NCI-H226 (cell line): Measurements from ENCODE around the gene BOC.

ENCODE experiments used
- DNase-seq: peaks from one replicate; pipeline ENCODE4 v3.0.0-alpha.2; 2015

BOC gene

DNA sequence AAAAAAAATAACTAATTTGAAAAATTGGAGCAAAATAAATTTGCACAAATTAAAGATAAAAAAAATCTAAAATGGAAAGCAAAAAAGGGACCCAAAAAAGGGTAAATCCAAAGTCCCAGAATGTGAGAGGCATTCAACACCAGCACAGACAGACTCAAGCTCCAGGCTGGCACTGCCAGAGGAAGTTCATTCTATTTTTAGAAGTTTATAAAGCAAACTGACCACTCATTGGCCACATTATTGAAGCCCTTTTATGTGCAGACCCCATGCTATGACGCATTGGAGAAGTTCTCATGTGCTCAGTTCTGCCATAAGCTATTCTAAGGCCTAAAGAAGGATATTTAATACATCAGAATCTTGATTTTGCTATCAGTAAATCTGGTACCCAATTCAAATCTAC lies 17.6 kb upstream of the BOC start:
- no peak for DNase-seq

- no peak for DNase-seq
Measured at GRCh38 chr3:113194823-113195401, 16.4 kb upstream of the BOC start.

DNA sequence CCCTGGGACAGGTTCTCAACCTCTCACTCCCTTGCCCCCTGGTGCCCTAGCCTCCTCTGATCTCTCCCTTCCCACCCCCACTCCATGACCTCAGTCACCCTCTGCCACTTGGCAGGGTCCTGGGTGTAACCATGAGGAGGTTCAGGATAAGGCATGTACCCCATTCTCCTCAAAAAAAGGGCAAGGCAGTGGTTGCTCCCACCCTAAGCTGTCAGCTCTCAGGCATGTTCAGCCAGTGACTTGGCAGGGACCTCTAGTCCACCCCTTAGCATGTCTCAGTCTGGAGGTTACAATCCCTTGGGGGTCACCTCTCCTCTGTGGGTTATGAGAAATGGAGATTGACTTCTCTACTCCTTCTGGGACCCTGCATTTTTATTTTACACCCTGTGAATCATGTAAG lies 11.0 kb upstream of the BOC start:
- DNase-seq = no peak

GRCh38 chr3:113200946-113201345 lies 10.4 kb upstream of the BOC start:
- no peak for DNase-seq

- no peak for DNase-seq
Measured at GRCh38 chr3:113204371-113204770, 7.0 kb upstream of the BOC start.

DNA sequence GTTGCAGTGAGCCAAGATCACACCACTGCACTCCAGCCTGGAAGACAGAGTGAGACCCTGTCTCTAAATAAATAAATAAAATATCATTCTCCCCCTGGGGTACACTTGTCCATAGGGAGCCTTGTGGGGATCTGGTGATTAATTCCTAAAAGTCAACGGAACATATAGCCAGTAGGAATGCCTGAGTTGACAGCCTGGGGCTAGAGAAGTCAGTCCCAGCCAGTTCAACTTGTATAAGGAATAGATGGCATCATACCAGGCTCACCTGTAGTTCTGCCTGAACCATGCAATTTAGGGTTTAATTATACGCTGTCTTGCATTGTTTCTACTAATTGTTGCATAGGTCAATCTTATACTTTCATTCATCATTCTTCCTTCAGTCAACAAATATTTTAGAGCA lies 5.9 kb upstream of the BOC start:
- DNase-seq = no peak

GRCh38 chr3:113210604-113211329 lies 590 bp upstream of the BOC start:
- DNase-seq = no peak

DNA sequence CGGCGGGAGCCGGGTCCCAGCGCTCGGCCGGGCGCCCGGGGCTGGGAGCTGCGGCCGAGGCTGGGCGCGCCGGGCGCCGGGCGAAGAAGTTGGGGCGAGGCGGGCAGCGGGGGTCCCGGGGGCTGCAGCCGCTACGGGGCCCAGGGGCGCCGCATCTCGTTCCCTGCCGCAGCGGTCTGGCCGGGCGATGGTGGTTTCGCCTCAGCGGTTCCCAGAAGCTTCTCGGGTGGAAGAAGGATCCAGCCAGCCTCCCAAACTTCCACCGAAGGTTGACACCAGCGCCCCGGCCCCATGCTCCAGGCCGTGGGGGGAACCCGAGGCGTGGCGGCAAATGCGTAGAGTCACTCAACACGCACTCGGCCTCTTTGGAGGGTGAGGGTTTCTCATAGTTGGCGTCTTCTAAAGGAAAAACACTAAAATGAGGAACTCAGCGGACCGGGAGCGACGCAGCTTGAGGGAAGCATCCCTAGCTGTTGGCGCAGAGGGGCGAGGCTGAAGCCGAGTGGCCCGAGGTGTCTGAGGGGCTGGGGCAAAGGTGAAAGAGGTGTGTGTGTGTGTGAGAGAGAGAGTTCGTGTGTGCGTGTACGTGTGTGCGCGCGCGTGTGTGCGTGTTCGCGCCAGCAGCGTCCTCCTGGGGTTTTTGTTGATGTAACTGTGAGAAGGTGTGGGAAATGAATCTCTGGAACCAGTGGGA lies 940 bp downstream of the BOC start:
- no peak for DNase-seq

- no peak for DNase-seq
Measured at GRCh38 chr3:113212844-113213375, 1.6 kb downstream of the BOC start.

GRCh38 chr3:113213896-113214587 lies 2.7 kb downstream of the BOC start:
- DNase-seq = no peak

DNA sequence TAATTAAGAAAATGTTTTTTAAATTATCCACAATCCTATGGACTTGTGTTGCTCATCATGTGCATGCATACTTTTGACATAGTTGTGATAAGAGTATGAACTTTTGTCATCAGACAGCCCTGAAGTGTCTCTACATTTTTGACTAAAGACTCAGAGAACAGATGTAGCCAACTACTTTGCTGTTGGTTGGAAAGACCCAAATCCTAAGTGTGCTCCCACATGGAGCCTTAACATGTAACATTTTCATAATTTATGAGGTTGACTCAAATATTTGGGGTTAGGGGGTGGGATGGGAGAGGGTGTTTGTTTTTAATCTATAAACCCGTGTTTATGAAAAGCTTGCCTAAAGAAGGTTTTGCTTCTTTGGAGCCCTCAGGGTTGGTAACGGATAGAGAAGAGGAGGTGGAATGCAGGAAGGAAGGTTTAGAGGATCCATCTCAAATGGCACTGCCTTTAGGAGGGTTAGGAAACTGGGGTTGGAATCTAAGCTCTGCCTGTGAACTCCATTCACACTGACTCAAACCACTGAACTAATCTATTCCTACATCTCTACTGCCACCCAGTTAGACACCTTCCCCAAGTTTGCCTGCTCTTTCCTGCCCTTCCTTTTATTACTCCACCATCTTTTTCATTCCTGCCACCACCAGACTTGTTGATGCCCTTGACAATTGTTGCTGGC lies 3.7 kb downstream of the BOC start:
- peak; percentile 16 for DNase-seq

DNA sequence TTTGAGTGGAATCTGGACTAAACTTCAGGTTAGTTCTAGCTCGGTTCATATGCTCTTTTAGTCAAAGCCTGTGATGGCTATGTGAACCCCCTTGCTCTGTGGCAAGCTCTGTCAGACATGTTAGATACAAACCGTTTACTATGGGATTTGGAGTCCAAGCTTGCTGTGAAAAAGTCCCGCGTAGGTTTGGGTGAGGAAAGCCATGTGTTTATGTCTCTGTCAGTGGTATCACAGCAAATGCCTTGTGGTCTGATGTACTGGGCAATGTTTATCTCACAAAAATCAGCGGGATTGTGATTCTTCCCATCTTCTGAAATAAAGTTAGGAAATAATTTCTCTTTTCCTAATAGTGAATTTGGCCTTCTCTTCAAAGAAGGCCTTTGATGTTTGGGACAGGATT lies 5.0 kb downstream of the BOC start:
- no peak for DNase-seq

DNA sequence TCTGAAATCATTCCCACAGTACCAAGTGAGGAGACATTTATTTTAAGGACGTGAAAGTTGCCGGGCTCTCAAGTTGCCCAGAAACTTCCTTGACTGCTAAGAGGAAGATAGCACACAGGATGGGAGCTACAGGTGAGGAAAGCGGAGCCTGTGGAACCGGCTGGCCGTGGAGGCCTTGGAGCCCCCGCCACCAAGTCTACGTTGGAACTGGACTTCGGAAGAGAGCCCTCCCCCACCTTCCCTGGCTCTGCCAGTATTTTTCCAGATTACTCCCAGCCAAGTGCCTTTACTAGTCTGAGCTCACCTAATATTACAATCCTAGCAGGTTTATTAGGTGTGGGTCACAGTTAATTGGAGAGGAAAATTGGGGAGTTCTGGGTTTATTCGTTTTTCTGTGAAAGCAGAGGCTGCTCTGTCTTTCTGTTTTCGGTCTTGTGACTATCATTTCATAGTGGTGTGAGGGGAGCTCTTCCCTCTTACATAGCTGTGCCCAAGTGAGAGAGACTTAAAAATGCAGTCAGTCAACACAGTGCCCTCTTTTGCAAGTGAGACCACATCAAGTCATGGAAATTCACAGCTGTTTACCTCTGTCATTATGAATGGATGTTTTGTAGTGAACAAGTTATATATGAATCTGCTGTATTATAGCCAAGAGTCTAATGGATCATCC lies 6.8 kb downstream of the BOC start:
- DNase-seq = no peak

DNA sequence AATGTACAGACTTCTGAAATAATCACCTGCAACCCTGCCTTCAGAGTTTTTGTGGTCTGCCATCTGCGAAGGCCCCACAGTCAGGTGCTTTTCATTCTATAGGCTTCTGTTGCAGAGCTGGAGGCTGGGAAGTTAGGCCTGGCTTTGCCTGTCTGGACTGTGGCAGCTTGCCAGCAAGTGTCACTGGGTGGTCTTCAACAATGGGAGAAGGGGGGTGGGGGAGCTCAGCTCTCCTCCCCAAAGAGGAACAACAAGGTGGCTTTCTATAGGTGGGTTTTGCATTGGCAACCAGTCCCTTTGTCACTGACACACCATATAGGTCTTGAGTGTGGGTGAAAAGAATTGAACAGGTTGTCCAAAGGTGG lies 7.3 kb downstream of the BOC start:
- no peak for DNase-seq

DNA sequence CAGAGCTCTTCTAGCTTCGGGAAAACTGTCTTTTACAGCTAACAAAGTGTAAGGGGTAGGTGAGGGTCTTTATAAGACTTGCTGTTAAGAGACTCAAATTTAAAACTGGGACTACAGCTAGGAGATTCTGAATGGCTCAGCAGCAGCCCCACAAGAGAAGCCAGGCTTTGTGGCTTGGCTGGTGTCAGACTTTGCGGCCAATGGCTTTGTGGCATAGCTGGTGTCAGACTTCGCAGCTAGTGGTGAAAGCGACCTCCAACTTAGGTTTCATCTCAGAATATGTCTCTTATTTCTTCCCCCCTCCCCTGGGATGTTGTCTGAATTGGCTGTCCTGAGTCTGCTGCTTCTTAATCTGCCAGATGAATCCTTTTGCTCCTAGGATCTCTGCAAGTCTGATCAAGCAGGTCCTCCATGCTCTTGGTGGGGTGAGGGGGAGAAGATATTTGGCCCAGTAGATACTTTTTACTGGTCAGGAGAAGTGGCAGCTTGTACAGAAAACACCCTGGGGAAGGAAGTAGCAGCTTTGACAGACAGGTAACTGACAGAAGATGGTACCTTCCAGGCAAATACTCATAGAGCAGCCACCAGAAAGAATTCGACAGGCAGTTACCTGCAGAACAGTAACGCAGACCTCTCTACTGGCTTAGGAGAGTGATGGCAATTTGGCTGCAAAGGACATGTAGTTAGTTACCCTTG lies 8.4 kb downstream of the BOC start:
- no peak for DNase-seq

DNA sequence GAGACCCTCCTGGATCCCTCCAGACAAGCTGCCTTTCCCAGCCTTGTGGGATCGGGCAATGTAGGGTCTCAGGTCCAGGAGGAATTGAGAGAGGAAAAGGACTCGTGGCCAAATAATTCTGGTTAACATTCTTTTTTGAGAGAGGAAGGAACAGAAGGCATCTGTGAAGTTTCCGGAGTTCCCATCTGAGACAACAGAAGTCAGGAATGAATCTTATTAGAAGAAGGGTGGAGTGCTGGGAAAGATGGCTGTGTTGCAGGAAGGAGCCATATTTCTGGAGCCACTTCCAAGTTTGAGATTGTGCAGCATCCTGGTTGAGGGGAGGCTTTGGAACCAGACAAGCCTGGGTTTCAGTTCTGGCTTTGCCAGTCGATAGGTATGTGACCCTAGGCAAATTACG lies 9.4 kb downstream of the BOC start:
- DNase-seq = no peak

DNA sequence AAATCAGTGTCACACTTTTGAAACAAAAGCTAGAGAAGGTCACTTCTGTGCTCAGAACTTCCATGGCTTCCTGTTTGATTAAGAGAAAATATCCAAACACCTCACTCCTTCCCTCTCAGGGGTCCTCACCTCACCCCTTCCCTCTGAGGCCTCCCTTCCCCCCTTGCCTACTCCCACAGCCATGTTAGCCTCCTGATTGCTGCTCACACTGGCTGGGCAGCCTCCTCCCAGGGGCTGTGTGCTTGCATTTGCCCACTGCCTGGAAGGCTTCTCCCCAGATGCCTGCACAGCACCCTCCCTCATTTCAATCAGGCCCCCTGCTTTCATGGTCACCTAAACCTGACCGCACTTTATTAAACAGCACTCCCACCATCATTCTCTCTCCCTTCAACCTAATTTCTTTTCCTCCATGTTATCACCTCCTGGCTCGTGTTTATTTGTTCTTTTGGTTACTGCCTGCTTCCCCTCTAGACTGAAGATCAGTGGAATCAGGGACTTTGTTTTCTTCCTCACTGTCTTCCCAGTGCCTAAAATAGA lies 10.4 kb downstream of the BOC start:
- DNase-seq = no peak

GRCh38 chr3:113222451-113223086 lies 11.2 kb downstream of the BOC start:
- no peak for DNase-seq

DNA sequence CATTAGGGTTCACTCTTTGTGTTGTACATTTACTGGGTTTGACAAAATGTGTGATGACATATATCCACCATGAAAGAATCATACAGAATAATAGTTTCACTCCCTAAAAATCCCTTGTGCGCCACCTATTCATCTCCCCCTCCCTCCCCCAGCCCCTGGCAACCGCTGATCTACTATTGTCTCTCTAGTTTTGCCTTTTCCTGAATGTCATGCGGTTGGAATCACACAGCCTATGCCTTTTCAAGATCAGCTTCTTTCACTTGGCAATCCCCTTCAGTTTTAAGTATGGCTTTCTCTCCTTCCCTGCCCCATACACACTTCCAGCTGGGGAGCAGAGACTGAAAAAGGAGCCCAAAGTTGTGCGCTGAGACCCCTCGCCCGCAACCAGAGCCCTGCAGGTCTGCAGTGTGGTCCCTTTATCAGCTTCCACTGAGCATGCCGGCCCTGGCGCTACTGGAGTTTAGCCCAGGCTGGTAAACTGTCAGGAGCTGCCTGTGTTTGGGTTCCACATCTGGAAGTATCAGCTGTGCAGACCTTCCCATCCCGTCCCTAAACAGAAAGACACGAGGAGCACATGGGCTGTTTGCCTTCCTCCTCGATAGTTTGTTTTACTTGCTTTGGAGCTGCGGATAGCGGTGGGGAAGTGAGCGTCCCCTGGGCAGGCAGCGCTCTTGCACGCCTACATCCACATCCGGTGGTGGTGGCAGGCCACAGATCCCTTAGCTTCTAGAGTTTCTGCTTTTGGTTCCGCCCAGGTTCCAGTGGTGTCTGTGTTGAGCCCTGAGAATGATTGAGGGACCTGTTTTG lies 12.3 kb downstream of the BOC start:
- DNase-seq = no peak

GRCh38 chr3:113225286-113225685 lies 13.9 kb downstream of the BOC start:
- DNase-seq = no peak
